GM21367 (cell line): ENCODE results near the gene ZFP90.
A peak's percentile ranks its signal among the peaks of the same experiment; 100 is the strongest.
"Not testable (repeated sequence)": the region's sequence is repeated elsewhere in the genome, so short reads cannot be mapped to it uniquely, and the experiment has no call there.

Experiments used
- ATAC-seq: cut with Tn5 transposase; IDR thresholded peaks from one replicate; pipeline ENCODE4 v1.9.1; 2021; ENCODE audit not compliant: unreplicated experiment

The ZFP90 gene

GRCh38 chr16:68517606-68518166 is 21.4 kb upstream of the ZFP90 start:
- ATAC-seq, result no peak

GRCh38 chr16:68519225-68519745 is 19.8 kb upstream of the ZFP90 start:
- ATAC-seq, result no peak

GRCh38 chr16:68520649-68521086 is 18.4 kb upstream of the ZFP90 start:
- ATAC-seq, result peak; percentile 75

- no peak for ATAC-seq
Observed at GRCh38 chr16:68524069-68524820, 14.8 kb upstream of the ZFP90 start.

GRCh38 chr16:68526143-68526781 is 12.8 kb upstream of the ZFP90 start:
- ATAC-seq, result no peak

GRCh38 chr16:68526782-68527145 is 12.3 kb upstream of the ZFP90 start:
- ATAC-seq, result no peak

- no peak for ATAC-seq
Observed at GRCh38 chr16:68528233-68528632, 10.9 kb upstream of the ZFP90 start.

GRCh38 chr16:68528686-68529379 is 10.3 kb upstream of the ZFP90 start:
- ATAC-seq, result no peak

GRCh38 chr16:68529608-68529930 is 9.5 kb upstream of the ZFP90 start:
- no peak for ATAC-seq

- ATAC-seq, result no peak
Observed at GRCh38 chr16:68529931-68530701, 9.0 kb upstream of the ZFP90 start.

- no peak for ATAC-seq
Observed at GRCh38 chr16:68533937-68534336, 5.2 kb upstream of the ZFP90 start.

GRCh38 chr16:68535331-68535730 is 3.8 kb upstream of the ZFP90 start:
- ATAC-seq, result no peak

GRCh38 chr16:68539711-68540239 is 684 bp downstream of the ZFP90 start:
- ATAC-seq, result no peak

GRCh38 chr16:68548947-68549346 is 9.9 kb downstream of the ZFP90 start:
- ATAC-seq, result no peak

GRCh38 chr16:68553186-68553585 is 14.1 kb downstream of the ZFP90 start:
- ATAC-seq, result no peak

GRCh38 chr16:68560341-68560740 is 21.2 kb downstream of the ZFP90 start:
- ATAC-seq, result not testable (repeated sequence)

GRCh38 chr16:68563631-68564381 is 24.7 kb downstream of the ZFP90 start:
- no peak for ATAC-seq

GRCh38 chr16:68564382-68564985 is 25.4 kb downstream of the ZFP90 start:
- no peak for ATAC-seq

GRCh38 chr16:68574479-68574878 is 35.4 kb downstream of the ZFP90 start:
- ATAC-seq, result no peak
